Smooth muscle cell (in vitro differentiated cells): ENCODE data around the gene FAM20C. TPM values are rescaled to one million over a fixed set of nuclear protein-coding genes. Genes with fewer than 3 reads are reported as not detected.

Source experiments
- DNase-seq: peaks from one replicate; lab custom pipeline; 2025; ENCODE audit not compliant: unreplicated experiment; lab: John Stamatoyannopoulos, UW
- H2AFZ ChIP-seq: fragments of 200-600 bp; sonication (generic); 2 replicates; pipeline ENCODE4 v1.6.0; 2016; ENCODE audit warnings: antibody characterized with exemption, low read depth, mild to moderate bottlenecking
- H3F3A ChIP-seq: fragments of 200-600 bp; sonication (generic); 2 replicates; pipeline ENCODE4 v1.6.0; 2017; ENCODE audit warnings: antibody characterized with exemption, low read depth
- H3K27ac ChIP-seq: fragments of 200-600 bp; sonication (generic); 2 replicates; pipeline ENCODE4 v1.5.1; 2016; ENCODE audit warnings: low read depth, mild to moderate bottlenecking
- H3K27me3 ChIP-seq: fragments of 200-600 bp; sonication (generic); 2 replicates; pipeline ENCODE4 v1.6.1; 2016; ENCODE audit warnings: low read depth, mild to moderate bottlenecking
- H3K36me3 ChIP-seq: fragments of 200-600 bp; sonication (generic); 2 replicates; pipeline ENCODE4 v1.5.1; 2016; ENCODE audit warnings: low read depth
- H3K4me1 ChIP-seq: fragments of 200-600 bp; sonication (generic); 2 replicates; pipeline ENCODE4 v1.5.1; 2016; ENCODE audit warnings: low read depth
- H3K4me2 ChIP-seq: fragments of 200-600 bp; sonication (generic); 2 replicates; pipeline ENCODE4 v1.6.0; 2016; ENCODE audit warnings: mild to moderate bottlenecking
- H3K4me3 ChIP-seq: fragments of 200-600 bp; sonication (generic); 2 replicates; pipeline ENCODE4 v1.5.1; 2016; ENCODE audit warnings: mild to moderate bottlenecking
- H3K79me2 ChIP-seq: fragments of 200-600 bp; sonication (generic); 2 replicates; pipeline ENCODE4 v1.6.0; 2016; ENCODE audit warnings: low read depth, mild to moderate bottlenecking
- H3K9ac ChIP-seq: fragments of 200-600 bp; sonication (generic); 2 replicates; pipeline ENCODE4 v1.6.0; 2016; ENCODE audit warnings: low read depth
- H3K9me3 ChIP-seq: fragments of 200-600 bp; sonication (generic); replicated peaks from 2 replicates; pipeline ENCODE4 v1.5.1; 2016; ENCODE audit warnings: low read depth
- H4K20me1 ChIP-seq: fragments of 200-600 bp; sonication (generic); 2 replicates; pipeline ENCODE4 v1.6.0; 2016; ENCODE audit warnings: low read depth
- CTCF ChIP-seq: fragments of 200-600 bp; sonication (generic); IDR thresholded peaks from 2 replicates; pipeline ENCODE4 v1.5.1; 2017; ENCODE audit warnings: borderline replicate concordance, mild to moderate bottlenecking, antibody characterized with exemption; ENCODE audit not compliant: insufficient read depth, poor library complexity, severe bottlenecking
- WGBS: methylation state at CpG from one replicate; pipeline ENCODE4 v1.1.7; 2016; ENCODE audit warnings: low lambda C conversion rate; 5-methylcytosine and 5-hydroxymethylcytosine counted together
- polyA plus RNA-seq: library from polyadenylated mRNA; unstranded; fragments of >200 nt; fragmentation: Nextera tagmentation; extraction: Ambion mirVana; gene quantifications from 2 replicates; pipeline ENCODE4 v1.2.1, GENCODE V29; 2016
- total RNA-seq: library from RNA; depleted of rRNA; stranded (reverse); fragments of >200 nt; gene quantifications from 2 replicates; pipeline ENCODE4 v1.2.3, GENCODE V29; 2014

The FAM20C gene
- total and polyA plus RNA-seq, 2 experiments from 2014 or later: 5.6 to 6.2 TPM

- H3K4me1 ChIP-seq: no peaks in the 10 kb centered on the region
- no peak for TF ChIP-seq CTCF
- H3K4me3 ChIP-seq: no peak overlapping the region
- no peaks in the 10 kb centered on the region for H3F3A ChIP-seq
- no peaks in the 10 kb centered on the region for H3K36me3 ChIP-seq
- DNase-seq: no peak
- no peak overlapping the region for H3K4me2 ChIP-seq
- 90% methylated on average over 9 of the region's 9 CpGs for WGBS
- H3K9ac ChIP-seq: no peak overlapping the region
- H3K79me2 ChIP-seq: no peaks in the 10 kb centered on the region
- no peaks in the 10 kb centered on the region for H3K27me3 ChIP-seq
- no peak overlapping the region for H2AFZ ChIP-seq
- H3K9me3 ChIP-seq: no peaks in the 10 kb centered on the region
- no peak overlapping the region for H3K27ac ChIP-seq
- no peaks in the 10 kb centered on the region for H4K20me1 ChIP-seq
These were observed 16.0 kb upstream of the FAM20C start for GRCh38 chr7:176381-176780.

GRCh38 chr7:176786-177459 is 15.4 kb upstream of the FAM20C start:
- Histone ChIP-seq H3K27me3 (no peaks in the 10 kb centered on the region), H4K20me1 (no peaks in the 10 kb centered on the region), H3K27ac (no peak overlapping the region), H3F3A (no peaks in the 10 kb centered on the region), H3K9me3 (no peaks in the 10 kb centered on the region), H2AFZ (no peak overlapping the region), H3K4me1 (no peaks in the 10 kb centered on the region), H3K9ac (no peak overlapping the region), H3K4me3 (no peak overlapping the region), H3K79me2 (no peaks in the 10 kb centered on the region), H3K4me2 (no peak overlapping the region), H3K36me3 (no peaks in the 10 kb centered on the region)
- WGBS: 86% methylated on average over 18 of the region's 21 CpGs
- no peak for TF ChIP-seq CTCF
- DNase-seq: no peak

GRCh38 chr7:178444-178843 is 13.9 kb upstream of the FAM20C start:
- Histone ChIP-seq H4K20me1 (no peaks in the 10 kb centered on the region), H3K27ac (no peak overlapping the region), H3K4me3 (no peak overlapping the region), H3K4me2 (no peak overlapping the region), H3F3A (no peaks in the 10 kb centered on the region), H3K4me1 (no peaks in the 10 kb centered on the region), H2AFZ (no peak overlapping the region), H3K9ac (no peak overlapping the region), H3K9me3 (no peaks in the 10 kb centered on the region), H3K27me3 (no peaks in the 10 kb centered on the region), H3K36me3 (no peaks in the 10 kb centered on the region), H3K79me2 (no peaks in the 10 kb centered on the region)
- DNase-seq: no peak
- no peak for TF ChIP-seq CTCF
- 86% methylated on average over 24 of the region's 28 CpGs for WGBS

GRCh38 chr7:179209-179681 is 13.1 kb upstream of the FAM20C start:
- H3K27ac ChIP-seq: no peak overlapping the region
- no peaks in the 10 kb centered on the region for H3F3A ChIP-seq
- no peaks in the 10 kb centered on the region for H3K9me3 ChIP-seq
- no peaks in the 10 kb centered on the region for H3K4me1 ChIP-seq
- WGBS: 87% methylated on average over 19 of the region's 19 CpGs
- no peak overlapping the region for H3K4me3 ChIP-seq
- no peak for TF ChIP-seq CTCF
- H4K20me1 ChIP-seq: no peaks in the 10 kb centered on the region
- H2AFZ ChIP-seq: no peak overlapping the region
- H3K4me2 ChIP-seq: no peak overlapping the region
- H3K36me3 ChIP-seq: no peaks in the 10 kb centered on the region
- DNase-seq: no peak
- H3K9ac ChIP-seq: no peak overlapping the region
- H3K27me3 ChIP-seq: no peaks in the 10 kb centered on the region
- H3K79me2 ChIP-seq: no peaks in the 10 kb centered on the region
